GM12878 (cell line): ENCODE measurements around the gene PSENEN. TPM values are rescaled to one million over a fixed set of nuclear protein-coding genes. Genes with fewer than 3 reads are reported as not detected.

Experiments used
- ATF7 ChIP-seq: fragments of 450-650 bp; IDR thresholded peaks from 2 replicates; pipeline ENCODE4 v1.6.1; 2016; ENCODE audit warnings: low read depth, mild to moderate bottlenecking
- BRCA1 ChIP-seq: IDR thresholded peaks from 2 replicates; pipeline ENCODE4 v1.6.1; 2011; ENCODE audit warnings: low read depth, low read length, improper control_type of control experiment
- LARP7 ChIP-seq: fragments of 450-650 bp; IDR thresholded peaks from 2 replicates; pipeline ENCODE4 v1.6.1; 2017; ENCODE audit warnings: mild to moderate bottlenecking
- POLR2A ChIP-seq: IDR thresholded peaks from 2 replicates; pipeline ENCODE4 v1.6.1; 2011; ENCODE audit warnings: low read depth, mild to moderate bottlenecking, low read length
- TAF1 ChIP-seq: IDR thresholded peaks from 2 replicates; pipeline ENCODE4 v1.6.1; 2011; ENCODE audit warnings: mild to moderate bottlenecking, low read depth, low read length, borderline replicate concordance
- TBL1XR1 ChIP-seq: IDR thresholded peaks from 2 replicates; pipeline ENCODE4 v1.6.1; 2012; ENCODE audit warnings: low read depth, low read length, improper control_type of control experiment
- polyA plus RNA-seq, 11 experiments: library from polyadenylated mRNA; depleted of rRNA in 4 of 11; unstranded in 6 of 11; stranded (reverse) in 5 of 11; fragments of >200 nt; fragmentation: Nextera tagmentation in 4 of 11; fragmentation: Illumina TruSeq in 1 of 11; extraction: Ambion mirVana in 4 of 11; extraction: Trizol in 1 of 11; gene quantifications; 1 replicate in 1 of 11; 2 replicates in 10 of 11; pipeline versions ENCODE4 v1.2.1 to v1.2.3, GENCODE V29; 2011 to 2016; ENCODE audit warnings: inconsistent platforms in 2 of 11, missing spikeins in 2 of 11, low read depth in 1 of 11
- total RNA-seq, 4 experiments: library from RNA; depleted of rRNA in 3 of 4; stranded (reverse); fragments of >200 nt in 3 of 4; fragmentation: Illumina TruSeq in 1 of 4; extraction: Trizol in 1 of 4; gene quantifications; 2 replicates each; pipeline versions ENCODE4 v1.2.1 to v1.2.3, GENCODE V29; 2013 to 2021
- TF ChIP-seq, protein P1 (sequence below): fragments of 450-650 bp; conservative IDR thresholded peaks from 2 replicates; pipeline ENCODE4 v1.6.1; 2017; ENCODE audit warnings: mild to moderate bottlenecking, moderate library complexity
- TF ChIP-seq, protein P2 (sequence below): fragments of 450-650 bp; formaldehyde crosslinking; IDR thresholded peaks from 2 replicates; pipeline ENCODE4 v1.5.0; 2022; ENCODE audit warnings: mild to moderate bottlenecking, missing genetic modification characterization

Gene PSENEN
- total and polyA plus RNA-seq, 10 of the 15 experiments (the other 5 are each of a cell fraction or from before 2014, with no cell fraction given), result 14.4 to 178 (median 43.5) TPM

DNA sequence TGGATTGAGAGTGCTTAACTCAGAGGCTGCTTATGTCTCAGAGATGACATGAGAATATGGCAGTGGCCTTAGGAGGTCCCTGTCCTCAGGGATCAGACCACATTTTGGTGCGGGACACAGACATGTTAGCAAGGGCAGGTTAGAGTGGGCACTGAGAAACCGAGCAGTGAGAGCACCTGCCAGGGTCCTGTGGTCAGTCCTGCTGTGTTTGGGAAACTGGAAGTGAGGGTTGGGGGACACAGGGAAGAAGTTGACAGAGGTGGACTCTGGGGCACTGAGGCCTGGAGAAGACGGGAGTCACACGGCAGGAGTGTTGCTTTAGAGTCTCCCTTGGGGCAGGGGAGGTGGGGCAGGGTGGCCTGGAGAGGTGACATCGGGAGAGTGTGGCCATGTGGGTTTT lies 10.6 kb upstream of the PSENEN start (continued):
- no peak for TF ChIP-seq BRCA1
- TF ChIP-seq LARP7, result no peak
- TF ChIP-seq, protein P1, sequence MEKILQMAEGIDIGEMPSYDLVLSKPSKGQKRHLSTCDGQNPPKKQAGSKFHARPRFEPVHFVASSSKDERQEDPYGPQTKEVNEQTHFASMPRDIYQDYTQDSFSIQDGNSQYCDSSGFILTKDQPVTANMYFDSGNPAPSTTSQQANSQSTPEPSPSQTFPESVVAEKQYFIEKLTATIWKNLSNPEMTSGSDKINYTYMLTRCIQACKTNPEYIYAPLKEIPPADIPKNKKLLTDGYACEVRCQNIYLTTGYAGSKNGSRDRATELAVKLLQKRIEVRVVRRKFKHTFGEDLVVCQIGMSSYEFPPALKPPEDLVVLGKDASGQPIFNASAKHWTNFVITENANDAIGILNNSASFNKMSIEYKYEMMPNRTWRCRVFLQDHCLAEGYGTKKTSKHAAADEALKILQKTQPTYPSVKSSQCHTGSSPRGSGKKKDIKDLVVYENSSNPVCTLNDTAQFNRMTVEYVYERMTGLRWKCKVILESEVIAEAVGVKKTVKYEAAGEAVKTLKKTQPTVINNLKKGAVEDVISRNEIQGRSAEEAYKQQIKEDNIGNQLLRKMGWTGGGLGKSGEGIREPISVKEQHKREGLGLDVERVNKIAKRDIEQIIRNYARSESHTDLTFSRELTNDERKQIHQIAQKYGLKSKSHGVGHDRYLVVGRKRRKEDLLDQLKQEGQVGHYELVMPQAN, result no peak
- no peak for TF ChIP-seq TAF1
- TF ChIP-seq TBL1XR1, result no peak
- no peak; the same call in 1 of the 2 replicates for TF ChIP-seq POLR2A
- TF ChIP-seq, protein P2, sequence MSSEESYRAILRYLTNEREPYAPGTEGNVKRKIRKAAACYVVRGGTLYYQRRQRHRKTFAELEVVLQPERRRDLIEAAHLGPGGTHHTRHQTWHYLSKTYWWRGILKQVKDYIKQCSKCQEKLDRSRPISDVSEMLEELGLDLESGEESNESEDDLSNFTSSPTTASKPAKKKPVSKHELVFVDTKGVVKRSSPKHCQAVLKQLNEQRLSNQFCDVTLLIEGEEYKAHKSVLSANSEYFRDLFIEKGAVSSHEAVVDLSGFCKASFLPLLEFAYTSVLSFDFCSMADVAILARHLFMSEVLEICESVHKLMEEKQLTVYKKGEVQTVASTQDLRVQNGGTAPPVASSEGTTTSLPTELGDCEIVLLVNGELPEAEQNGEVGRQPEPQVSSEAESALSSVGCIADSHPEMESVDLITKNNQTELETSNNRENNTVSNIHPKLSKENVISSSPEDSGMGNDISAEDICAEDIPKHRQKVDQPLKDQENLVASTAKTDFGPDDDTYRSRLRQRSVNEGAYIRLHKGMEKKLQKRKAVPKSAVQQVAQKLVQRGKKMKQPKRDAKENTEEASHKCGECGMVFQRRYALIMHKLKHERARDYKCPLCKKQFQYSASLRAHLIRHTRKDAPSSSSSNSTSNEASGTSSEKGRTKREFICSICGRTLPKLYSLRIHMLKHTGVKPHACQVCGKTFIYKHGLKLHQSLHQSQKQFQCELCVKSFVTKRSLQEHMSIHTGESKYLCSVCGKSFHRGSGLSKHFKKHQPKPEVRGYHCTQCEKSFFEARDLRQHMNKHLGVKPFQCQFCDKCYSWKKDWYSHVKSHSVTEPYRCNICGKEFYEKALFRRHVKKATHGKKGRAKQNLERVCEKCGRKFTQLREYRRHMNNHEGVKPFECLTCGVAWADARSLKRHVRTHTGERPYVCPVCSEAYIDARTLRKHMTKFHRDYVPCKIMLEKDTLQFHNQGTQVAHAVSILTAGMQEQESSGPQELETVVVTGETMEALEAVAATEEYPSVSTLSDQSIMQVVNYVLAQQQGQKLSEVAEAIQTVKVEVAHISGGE (CRISPR knock-in tag), result no peak
- TF ChIP-seq ATF7, result no peak
